T-cell (primary cell): ENCODE results near the gene TCFL5. TPM values are rescaled to one million over a fixed set of nuclear protein-coding genes. Genes with fewer than 3 reads are reported as not detected.
A peak's percentile ranks its signal among the peaks of the same experiment; 100 is the strongest.

ENCODE experiments used
- ATAC-seq, 4 experiments: fragments of 200-7000 bp in 3 of 4; fragments of 150-1000 bp in 1 of 4; cut with Tn5 transposase; replicated peaks in 1 of 4; 1 replicate in 3 of 4; 2 replicates in 1 of 4; pipeline ENCODE4 v1.10.0; 2021; ENCODE audit warnings: moderate library complexity in 3 of 4, mild to moderate bottlenecking in 2 of 4, moderate number of reproducible peaks in 1 of 4
- CTCF ChIA-PET, 2 donors: fragments of 300-600 bp; sonication (Branson Sonifier 250); formaldehyde crosslinking; loops; one replicate each; lab custom pipeline; 2022; ENCODE audit warnings: antibody characterized with exemption in 2 of 2; lab: Charles Lee
- POLR2A ChIA-PET, 2 donors: fragments of 300-600 bp; sonication (Branson Sonifier 250); formaldehyde crosslinking; loops; one replicate each; lab custom pipeline; 2022; ENCODE audit warnings: antibody characterized with exemption in 2 of 2; lab: Charles Lee
- DNase-seq, 35 experiments: peaks; one replicate each; pipeline versions ENCODE4 v3.0.0 to v3.0.0-alpha.2; 2013 to 2023
- H3K27ac ChIP-seq: one replicate; pipeline ENCODE4 v1.5.1; 2013; ENCODE audit warnings: low read length
- H3K27me3 ChIP-seq, 2 experiments: replicated peaks in 1 of 2; 1 replicate in 1 of 2; 2 replicates in 1 of 2; pipeline versions ENCODE4 v1.6.1 to v1.7.0; 2013; ENCODE audit warnings: low read length in 1 of 2, mixed read lengths in 1 of 2; ENCODE audit not compliant: control insufficient read depth in 2 of 2, insufficient read depth in 2 of 2; ENCODE audit errors: extremely low read depth in 1 of 2
- H3K36me3 ChIP-seq, 2 donors: 1 replicate in 1 of 2; 2 replicates in 1 of 2; pipeline versions ENCODE4 v1.6.1 to v1.7.0; 2013; ENCODE audit warnings: low read length in 1 of 2; ENCODE audit not compliant: control insufficient read depth in 2 of 2, insufficient read depth in 1 of 2; ENCODE audit errors: extremely low read depth in 1 of 2
- H3K4me1 ChIP-seq, 2 experiments: 1 replicate in 1 of 2; 2 replicates in 1 of 2; pipeline versions ENCODE4 v1.6.1 to v1.7.0; 2013; ENCODE audit warnings: low read length in 2 of 2, mixed read lengths in 1 of 2; ENCODE audit not compliant: insufficient read depth in 2 of 2, control insufficient read depth in 1 of 2; ENCODE audit errors: extremely low read depth in 1 of 2
- H3K4me3 ChIP-seq, 2 donors: 1 replicate in 1 of 2; 2 replicates in 1 of 2; pipeline versions ENCODE4 v1.5.1 to v1.7.0; 2013; ENCODE audit warnings: mild to moderate bottlenecking in 2 of 2, low read length in 1 of 2, moderate library complexity in 1 of 2; ENCODE audit not compliant: control insufficient read depth in 1 of 2; ENCODE audit errors: extremely low read depth in 1 of 2
- H3K9me3 ChIP-seq: 2 replicates; pipeline ENCODE4 v1.7.0; 2013
- H3K27ac Mint-ChIP-seq, 2 donors: one replicate each; pipeline ENCODE4 v1.8.0; 2020 to 2021; ENCODE audit warnings: mild to moderate bottlenecking in 2 of 2, mixed read lengths in 2 of 2
- H3K27me3 Mint-ChIP-seq, 2 donors: one replicate each; pipeline ENCODE4 v1.8.0; 2021 to 2022; ENCODE audit warnings: mixed read lengths in 2 of 2
- H3K36me3 Mint-ChIP-seq: one replicate; pipeline ENCODE4 v1.8.0; 2021; ENCODE audit warnings: mixed read lengths
- H3K4me1 Mint-ChIP-seq, 3 donors: one replicate each; pipeline ENCODE4 v1.8.0; 2020 to 2022; ENCODE audit warnings: mixed read lengths in 3 of 3, mild to moderate bottlenecking in 1 of 3
- H3K4me3 Mint-ChIP-seq, 3 donors: one replicate each; pipeline ENCODE4 v1.8.0; 2020 to 2022; ENCODE audit warnings: mild to moderate bottlenecking in 3 of 3, mixed read lengths in 3 of 3, moderate library complexity in 3 of 3
- H3K9me3 Mint-ChIP-seq, 3 donors: one replicate each; pipeline ENCODE4 v1.8.0; 2020 to 2022; ENCODE audit warnings: mixed read lengths in 3 of 3
- WGBS: methylation state at CpG from one replicate; pipeline ENCODE4 v1.1.5; 2013; ENCODE audit warnings: missing lambda C conversion rate; ENCODE audit not compliant: insufficient coverage; 5-methylcytosine and 5-hydroxymethylcytosine counted together
- total RNA-seq, 35 experiments: library from RNA in 6 of 35; stranded (reverse) in 6 of 35; fragments of 120-200 nt in 1 of 35; gene quantifications; one replicate each; pipeline versions ENCODE4 v1.2.1 to v1.2.4 and lab custom pipeline; 2013 to 2026

TCFL5 gene
- total RNA-seq, 5 donors from 2014 or later (not counting 1 experiment from before 2014, with no cell fraction given), result 5.0 to 12.7 (median 8.5) TPM

GRCh38 chr20:62820208-62820961 lies 41.2 kb downstream of the TCFL5 start:
- no peak for ATAC-seq
- WGBS, result 77% methylated on average over 22 of the region's 23 CpGs
- no peaks in the 10 kb centered on the region for H3K36me3 ChIP-seq
- no peak for DNase-seq
- Mint-ChIP-seq H3K4me3 (no peak overlapping the region), H3K9me3 (no peaks in the 10 kb centered on the region), H3K4me1 (peaks cover 0 to 24% (median 10%) of the 10 kb centered on the region in 3 donors), H3K27me3 (peaks cover 0 to 25% of the 10 kb centered on the region in 2 donors), H3K27ac (no peak overlapping the region), H3K36me3 (no peaks in the 10 kb centered on the region)
- peaks cover 0 to 68% of the 10 kb centered on the region in 2 experiments for H3K27me3 ChIP-seq
- no peak overlapping the region for H3K27ac ChIP-seq
- no peaks in the 10 kb centered on the region for H3K9me3 ChIP-seq
- H3K4me1 ChIP-seq, result peaks cover 9 to 36% of the 10 kb centered on the region in 2 experiments
- H3K4me3 ChIP-seq, result no peak overlapping the region
- CTCF ChIA-PET, result interaction anchor here (0.6 to 0.7 kb wide), 2 partner anchors 13 to 81 kb away, joined by 3 to 7 read pairs; no protein-coding TSS in a partner anchor
- POLR2A ChIA-PET, result no interaction called here

- WGBS, result 76% methylated on average over 15 of the region's 16 CpGs
- Histone ChIP-seq H3K27ac (no peak overlapping the region), H3K9me3 (no peaks in the 10 kb centered on the region), H3K4me3 (no peak overlapping the region), H3K4me1 (peaks cover 9 to 37% of the 10 kb centered on the region in 2 experiments), H3K27me3 (peaks cover 0 to 75% of the 10 kb centered on the region in 2 experiments), H3K36me3 (no peaks in the 10 kb centered on the region)
- Mint-ChIP-seq H3K27me3 (peaks cover 0 to 30% of the 10 kb centered on the region in 2 donors), H3K4me3 (no peak overlapping the region), H3K27ac (no peak overlapping the region), H3K9me3 (no peaks in the 10 kb centered on the region), H3K4me1 (peaks cover 0 to 22% (median 13%) of the 10 kb centered on the region in 3 donors), H3K36me3 (no peaks in the 10 kb centered on the region)
- ChIA-PET POLR2A (no interaction called here), CTCF (no interaction called here)
- ATAC-seq, result no peak
- no peak for DNase-seq
Measured at GRCh38 chr20:62819494-62820174, 42.0 kb downstream of the TCFL5 start.

GRCh38 chr20:62818592-62819493 lies 42.8 kb downstream of the TCFL5 start:
- CTCF ChIA-PET, result no interaction called here

GRCh38 chr20:62817975-62818591 lies 43.5 kb downstream of the TCFL5 start:
- peaks cover 3 to 33% of the 10 kb centered on the region in 2 experiments for H3K4me1 ChIP-seq
- 77% methylated on average over 10 of the region's 12 CpGs for WGBS
- Mint-ChIP-seq H3K27ac (no peak overlapping the region), H3K4me1 (peaks cover 0 to 19% (median 11%) of the 10 kb centered on the region in 3 donors), H3K27me3 (peaks cover 0 to 32% of the 10 kb centered on the region in 2 donors), H3K9me3 (no peaks in the 10 kb centered on the region), H3K4me3 (peak overlapping the region in 1 of 3 donors; percentile 45), H3K36me3 (no peaks in the 10 kb centered on the region)
- ATAC-seq, result no peak
- peaks cover 2 to 7% of the 10 kb centered on the region in 2 donors for H3K36me3 ChIP-seq
- CTCF ChIA-PET, result no interaction called here
- H3K27me3 ChIP-seq, result peaks cover 0 to 72% of the 10 kb centered on the region in 2 experiments
- no peak for DNase-seq
- no peaks in the 10 kb centered on the region for H3K9me3 ChIP-seq
- H3K27ac ChIP-seq, result no peak overlapping the region
- H3K4me3 ChIP-seq, result no peak overlapping the region
- POLR2A ChIA-PET, result no interaction called here

More at GRCh38 chr20:62818592-62819493, 42.8 kb downstream of the TCFL5 start:
- peaks cover 0 to 74% of the 10 kb centered on the region in 2 experiments for H3K27me3 ChIP-seq
- H3K36me3 Mint-ChIP-seq, result no peaks in the 10 kb centered on the region
- WGBS, result 52% methylated on average over 21 of the region's 25 CpGs
- DNase-seq (no peak), ATAC-seq (no peak)
- no peak overlapping the region for H3K27ac Mint-ChIP-seq
- H3K4me3 ChIP-seq, result no peak overlapping the region
- peak overlapping the region in 1 of 3 donors; percentile 45 for H3K4me3 Mint-ChIP-seq
- POLR2A ChIA-PET, result no interaction called here
- peaks cover 0 to 20% (median 11%) of the 10 kb centered on the region in 3 donors for H3K4me1 Mint-ChIP-seq
- no peaks in the 10 kb centered on the region for H3K9me3 ChIP-seq
- no peaks in the 10 kb centered on the region for H3K9me3 Mint-ChIP-seq
- H3K36me3 ChIP-seq, result peaks cover 0 to 1% of the 10 kb centered on the region in 2 donors
- H3K4me1 ChIP-seq, result peaks cover 3 to 36% of the 10 kb centered on the region in 2 experiments
- H3K27ac ChIP-seq, result no peak overlapping the region
- peaks cover 0 to 32% of the 10 kb centered on the region in 2 donors for H3K27me3 Mint-ChIP-seq

GRCh38 chr20:62816884-62817873 lies 44.4 kb downstream of the TCFL5 start, which contains the start of gene COL9A3:
COL9A3 (plus strand) TSS chr20:62817050; CDS start chr20:62817065, 15 bp downstream.
- WGBS, result 14% methylated on average over 88 of the region's 108 CpGs
- H3K27ac Mint-ChIP-seq, result no peak within 1 kb of the TSS
- CTCF ChIA-PET, result no interaction called here

More at GRCh38 chr20:62816884-62817873, 44.4 kb downstream of the TCFL5 start, which contains the start of gene COL9A3:
- H3K36me3 ChIP-seq, result peaks cover 9 to 13% of the 10 kb centered on the region in 2 donors
- DNase-seq (peak in 2 of 35 experiments; percentile 17 to 37), ATAC-seq (peak; percentile 37 to 57 (median 47))
- Mint-ChIP-seq H3K9me3 (no peaks in the 10 kb centered on the region), H3K4me1 (peaks cover 0 to 15% (median 11%) of the 10 kb centered on the region in 3 donors), H3K4me3 (peak within 1 kb of the TSS; percentile 44 to 60 (median 50)), H3K27me3 (peaks cover 0 to 32% of the 10 kb centered on the region in 2 donors), H3K36me3 (no peaks in the 10 kb centered on the region)
- no peak within 1 kb of the TSS for H3K27ac ChIP-seq
- no peaks in the 10 kb centered on the region for H3K9me3 ChIP-seq
- POLR2A ChIA-PET, result no interaction called here
- H3K27me3 ChIP-seq, result peaks cover 0 to 72% of the 10 kb centered on the region in 2 experiments
- H3K4me1 ChIP-seq, result peaks cover 3 to 33% of the 10 kb centered on the region in 2 experiments
- peak within 1 kb of the TSS in 1 of 2 donors; percentile 64 for H3K4me3 ChIP-seq
